LNCaP clone FGC (cell line): ENCODE data around the gene MYO16.

ENCODE experiments used
- DNase-seq: peaks from one replicate; pipeline ENCODE4 v3.0.0-alpha.2; 2011; ENCODE audit warnings: low read depth
- H3K4me3 ChIP-seq: 2 replicates; pipeline ENCODE4 v1.5.1; 2011; ENCODE audit warnings: mild to moderate bottlenecking, low read depth, low read length, control low read depth
- CTCF ChIP-seq: IDR thresholded peaks from 2 replicates; pipeline ENCODE4 v1.5.1; 2012; ENCODE audit warnings: mild to moderate bottlenecking; ENCODE audit not compliant: control insufficient read depth, insufficient read depth; ENCODE audit errors: extremely low read depth

Gene MYO16

GRCh38 chr13:109198585-109198984 lies 569.2 kb downstream of the MYO16 start:
- no peak for TF ChIP-seq CTCF
- H3K4me3 ChIP-seq = no peak overlapping the region
- no peak for DNase-seq

DNA sequence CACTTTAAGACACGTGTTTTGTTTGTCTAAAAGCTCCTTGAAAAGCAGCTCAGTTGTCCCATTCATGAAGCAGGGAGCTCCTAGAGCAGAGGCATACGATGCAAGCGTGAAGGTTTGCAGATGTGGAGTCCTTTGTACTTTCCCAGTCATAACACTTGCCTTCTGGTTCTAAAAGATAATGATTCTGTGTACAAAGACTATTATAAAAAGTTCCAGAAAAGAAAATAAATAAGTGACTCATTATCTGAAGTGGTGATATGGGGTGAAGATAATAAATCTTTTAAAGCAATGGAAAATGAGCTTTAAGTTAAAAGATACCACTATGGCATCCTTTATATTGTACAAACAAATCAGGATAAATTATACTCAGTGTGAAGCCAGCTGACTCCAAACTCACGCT lies 569.9 kb downstream of the MYO16 start:
- no peak for TF ChIP-seq CTCF
- H3K4me3 ChIP-seq = no peak overlapping the region
- DNase-seq = no peak

GRCh38 chr13:109200556-109200955 lies 571.1 kb downstream of the MYO16 start:
- DNase-seq = no peak
- no peak overlapping the region for H3K4me3 ChIP-seq
- no peak for TF ChIP-seq CTCF

GRCh38 chr13:109203587-109203986 lies 574.2 kb downstream of the MYO16 start:
- no peak for TF ChIP-seq CTCF

DNA sequence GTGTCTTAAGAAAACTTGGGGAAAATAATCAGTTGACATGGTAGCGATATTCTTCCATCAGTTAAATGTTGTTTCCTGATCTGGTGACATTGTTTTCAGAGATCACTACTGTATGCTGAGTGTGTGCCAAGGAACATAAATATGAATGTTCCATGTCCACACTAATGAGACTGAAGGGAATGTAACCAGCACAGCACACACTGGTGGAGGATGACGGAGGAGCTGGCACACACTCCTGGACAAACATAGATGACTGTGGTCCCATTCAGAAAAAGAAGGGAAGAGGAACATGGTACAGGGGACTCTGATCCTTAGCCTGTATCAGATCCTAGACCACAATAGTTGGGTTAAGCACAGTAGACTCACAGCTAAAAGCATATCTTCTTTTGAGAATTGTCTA lies 574.8 kb downstream of the MYO16 start:
- H3K4me3 ChIP-seq = no peak overlapping the region
- TF ChIP-seq CTCF = no peak
- peak; percentile 38 for DNase-seq

More at GRCh38 chr13:109203587-109203986, 574.2 kb downstream of the MYO16 start:
- no peak for DNase-seq
- H3K4me3 ChIP-seq = no peak overlapping the region

DNA sequence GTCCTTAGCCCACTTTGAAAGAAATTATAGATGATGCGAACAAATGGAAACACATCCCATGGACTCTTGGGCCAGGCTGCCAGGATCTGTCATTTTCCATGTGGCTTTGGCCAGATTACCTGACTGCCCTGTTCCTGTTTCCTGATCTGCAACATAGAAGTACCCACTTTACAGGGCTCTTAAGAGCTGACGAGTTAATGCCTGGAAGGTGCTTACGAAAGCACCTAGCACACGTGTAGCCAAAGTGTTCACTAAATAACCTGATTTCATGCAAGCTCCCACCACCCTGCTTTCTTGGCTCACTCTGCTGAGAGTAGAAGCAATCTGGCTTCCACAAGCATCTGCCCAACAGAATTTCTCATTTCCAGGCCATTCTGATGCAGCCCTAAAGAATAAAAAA lies 575.2 kb downstream of the MYO16 start:
- no peak overlapping the region for H3K4me3 ChIP-seq
- no peak for TF ChIP-seq CTCF
- no peak for DNase-seq

DNA sequence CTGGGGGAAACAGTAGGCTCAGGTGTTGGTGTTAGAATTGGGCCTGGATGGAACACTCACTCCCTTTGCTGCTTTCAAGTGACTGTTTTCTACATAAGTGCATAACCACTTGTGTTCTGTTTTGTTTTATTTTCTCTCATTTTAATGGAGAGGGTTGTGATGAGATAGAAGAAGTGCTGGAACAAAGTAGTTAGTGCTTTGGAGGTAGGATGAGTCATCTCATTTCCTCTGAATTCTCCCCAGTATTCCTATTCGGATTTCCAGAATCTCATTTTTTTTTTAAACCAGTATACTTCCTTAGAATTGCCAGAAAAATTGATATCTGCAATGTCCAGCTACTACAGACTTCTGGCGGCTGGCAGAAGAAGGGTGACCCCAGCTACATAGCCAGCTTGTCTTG lies 575.9 kb downstream of the MYO16 start:
- no peak overlapping the region for H3K4me3 ChIP-seq
- DNase-seq = no peak
- TF ChIP-seq CTCF = no peak
